Measurements from ENCODE around the gene STK17A.

Gene STK17A

GRCh38 chr7:43582503-43583423 is at the start of gene STK17A:
STK17A (plus strand) TSS chr7:43583108; CDS start chr7:43583244, 136 bp downstream.
- peak; percentile 84 for DNase-seq (ENCODE audit: low spot score)

- no peak for DNase-seq (ENCODE audit: low spot score)
Measured at GRCh38 chr7:43533801-43534479, 49.0 kb upstream of the STK17A start.

GRCh38 chr7:43535031-43535451 is 47.9 kb upstream of the STK17A start:
- DNase-seq (ENCODE audit: low spot score) = no peak

- no peak for DNase-seq (ENCODE audit: low spot score)
Measured at GRCh38 chr7:43535810-43536585, 46.9 kb upstream of the STK17A start.

GRCh38 chr7:43536773-43537172 is 46.1 kb upstream of the STK17A start:
- DNase-seq (ENCODE audit: low spot score) = no peak

GRCh38 chr7:43537765-43538403 is 45.0 kb upstream of the STK17A start:
- no peak for DNase-seq (ENCODE audit: low spot score)

- no peak for DNase-seq (ENCODE audit: low spot score)
Measured at GRCh38 chr7:43538404-43538771, 44.5 kb upstream of the STK17A start.

GRCh38 chr7:43540471-43540870 is 42.4 kb upstream of the STK17A start:
- no peak for DNase-seq (ENCODE audit: low spot score)

- DNase-seq (ENCODE audit: low spot score) = no peak
Measured at GRCh38 chr7:43542716-43543115, 40.2 kb upstream of the STK17A start.

- DNase-seq (ENCODE audit: low spot score) = no peak
Measured at GRCh38 chr7:43546231-43546630, 36.7 kb upstream of the STK17A start.

- no peak for DNase-seq (ENCODE audit: low spot score)
Measured at GRCh38 chr7:43550427-43550826, 32.5 kb upstream of the STK17A start.

GRCh38 chr7:43552122-43552521 is 30.8 kb upstream of the STK17A start:
- DNase-seq (ENCODE audit: low spot score) = no peak

GRCh38 chr7:43553999-43554398 is 28.9 kb upstream of the STK17A start:
- no peak for DNase-seq (ENCODE audit: low spot score)

- DNase-seq (ENCODE audit: low spot score) = no peak
Measured at GRCh38 chr7:43554423-43554822, 28.5 kb upstream of the STK17A start.

GRCh38 chr7:43557831-43558495 is 24.9 kb upstream of the STK17A start:
- DNase-seq (ENCODE audit: low spot score) = no peak

GRCh38 chr7:43559171-43559945 is 23.6 kb upstream of the STK17A start:
- no peak for DNase-seq (ENCODE audit: low spot score)

GRCh38 chr7:43559946-43560335 is 23.0 kb upstream of the STK17A start:
- no peak for DNase-seq (ENCODE audit: low spot score)

- DNase-seq (ENCODE audit: low spot score) = no peak
Measured at GRCh38 chr7:43560742-43561330, 22.1 kb upstream of the STK17A start.

- DNase-seq (ENCODE audit: low spot score) = no peak
Measured at GRCh38 chr7:43562383-43562782, 20.5 kb upstream of the STK17A start.

- no peak for DNase-seq (ENCODE audit: low spot score)
Measured at GRCh38 chr7:43565786-43566185, 17.1 kb upstream of the STK17A start.
